A673 (cell line): ENCODE data around the gene POLG2. TPM values are rescaled to one million over a fixed set of nuclear protein-coding genes. Genes with fewer than 3 reads are reported as not detected.

Source experiments
- BruUV-seq: library from RNA; stranded (reverse); fragments of 400-500 nt; replicated peaks from 2 replicates; lab custom pipeline; 2021; lab: Mats Ljungman, UMichigan
- CTCF ChIA-PET: fragments of 300-600 bp; sonication (Branson Sonifier 250); formaldehyde crosslinking; loops from one replicate; lab custom pipeline; 2022; ENCODE audit warnings: antibody characterized with exemption; lab: Charles Lee
- POLR2A ChIA-PET: fragments of 300-600 bp; sonication (Branson Sonifier 250); formaldehyde crosslinking; loops from one replicate; lab custom pipeline; 2022; ENCODE audit warnings: antibody characterized with exemption; ENCODE audit not compliant: low non-redundant PET; lab: Charles Lee
- DNase-seq: peaks from one replicate; pipeline ENCODE4 v3.0.0-alpha.2; 2015; ENCODE audit warnings: low spot score
- H3K27ac ChIP-seq: fragments of 200-600 bp; sonication (generic); 2 replicates; pipeline ENCODE4 v1.5.1; 2016; ENCODE audit warnings: mixed run types, low read depth, mild to moderate bottlenecking, mixed read lengths, antibody characterized with exemption, low read length; ENCODE audit not compliant: poor library complexity, severe bottlenecking
- H3K27me3 ChIP-seq: fragments of 200-600 bp; sonication (generic); replicated peaks from 2 replicates; pipeline ENCODE4 v1.6.1; 2017; ENCODE audit warnings: mixed run types, low read depth, mild to moderate bottlenecking, mixed read lengths, antibody characterized with exemption, low read length; ENCODE audit not compliant: insufficient read depth, poor library complexity
- H3K36me3 ChIP-seq: fragments of 200-600 bp; sonication (generic); 2 replicates; pipeline ENCODE4 v1.6.1; 2016; ENCODE audit warnings: mixed run types, mild to moderate bottlenecking, mixed read lengths, antibody characterized with exemption, low read length; ENCODE audit not compliant: insufficient read depth, poor library complexity, severe bottlenecking
- H3K4me1 ChIP-seq: fragments of 200-600 bp; sonication (generic); 2 replicates; pipeline ENCODE4 v1.6.1; 2017; ENCODE audit warnings: mixed run types, mild to moderate bottlenecking, mixed read lengths, antibody characterized with exemption, low read length; ENCODE audit not compliant: insufficient read depth, poor library complexity, severe bottlenecking
- H3K4me3 ChIP-seq: fragments of 200-600 bp; sonication (generic); 2 replicates; pipeline ENCODE4 v1.5.1; 2016; ENCODE audit warnings: low read depth, mixed run types, mild to moderate bottlenecking, mixed read lengths, low read length; ENCODE audit not compliant: poor library complexity, severe bottlenecking
- H3K9me3 ChIP-seq: fragments of 200-600 bp; sonication (generic); 2 replicates; pipeline ENCODE4 v1.6.1; 2016; ENCODE audit warnings: mixed run types, low read depth, mild to moderate bottlenecking, mixed read lengths, antibody characterized with exemption, low read length; ENCODE audit not compliant: poor library complexity, severe bottlenecking
- EZH2 ChIP-seq: fragments of 200-600 bp; sonication (generic); IDR thresholded peaks from 2 replicates; pipeline ENCODE4 v1.6.1; 2017; ENCODE audit warnings: borderline replicate concordance, low read depth, mild to moderate bottlenecking, mixed read lengths, antibody characterized with exemption, low read length; ENCODE audit not compliant: poor library complexity, severe bottlenecking
- intact Hi-C: fragments of 100-400 bp; cut with micrococcal nuclease; formaldehyde crosslinking; loops from one replicate; pipeline ENCODE4 v1.10.0; 2022; ENCODE audit not compliant: unreplicated experiment
- total RNA-seq: library from RNA; stranded (reverse); gene quantifications from 2 replicates; pipeline ENCODE4 v1.2.3, GENCODE V29; 2021
- TF ChIP-seq, protein P1 (sequence below): fragments of 300-800, 200-600 bp; sonication (generic); conservative IDR thresholded peaks from 2 replicates; pipeline ENCODE4 v1.5.1; 2017; ENCODE audit warnings: low read depth, mild to moderate bottlenecking, antibody characterized with exemption, low read length, moderate library complexity, mixed read lengths

The POLG2 gene
- total RNA-seq, 1 experiment from 2014 or later: 25.6 TPM

DNA sequence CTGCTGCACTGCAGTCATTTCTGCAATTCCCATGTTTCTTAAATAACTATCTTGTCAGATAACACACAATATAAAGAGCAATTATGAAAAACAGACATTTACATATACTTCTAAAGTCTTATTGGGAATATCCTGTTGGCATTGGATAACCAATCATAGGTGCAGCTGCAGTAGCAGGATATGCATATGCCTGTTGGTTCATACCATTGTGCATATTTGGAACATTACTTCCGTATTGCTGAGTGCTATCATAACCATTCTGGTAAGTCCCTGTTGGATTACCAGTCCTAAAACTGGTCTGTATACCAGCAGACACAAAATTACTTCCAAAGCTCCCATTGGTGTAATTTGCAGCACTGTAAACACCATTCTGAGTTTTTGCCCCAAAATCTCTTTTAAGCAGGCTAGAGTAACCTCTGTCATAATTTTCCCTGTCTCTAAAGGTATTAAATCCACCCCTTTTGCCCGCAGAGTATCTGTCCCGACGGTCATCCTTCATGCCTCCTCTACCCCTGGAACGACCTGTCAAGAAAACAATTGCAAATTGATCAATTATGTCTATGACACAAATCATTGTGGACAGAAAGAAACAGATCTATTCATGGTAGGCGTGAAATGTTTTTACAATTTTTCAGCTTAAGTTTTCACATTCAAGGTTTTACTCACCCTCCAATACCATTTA, 3.1 kb upstream of the POLG2 start:
- H3K27ac ChIP-seq: peak overlapping the region; percentile 5
- no peaks in the 10 kb centered on the region for H3K27me3 ChIP-seq
- no peaks in the 10 kb centered on the region for H3K9me3 ChIP-seq
- peaks cover 74% of the 10 kb centered on the region for H3K36me3 ChIP-seq
- no peak for TF ChIP-seq EZH2
- TF ChIP-seq, protein P1, sequence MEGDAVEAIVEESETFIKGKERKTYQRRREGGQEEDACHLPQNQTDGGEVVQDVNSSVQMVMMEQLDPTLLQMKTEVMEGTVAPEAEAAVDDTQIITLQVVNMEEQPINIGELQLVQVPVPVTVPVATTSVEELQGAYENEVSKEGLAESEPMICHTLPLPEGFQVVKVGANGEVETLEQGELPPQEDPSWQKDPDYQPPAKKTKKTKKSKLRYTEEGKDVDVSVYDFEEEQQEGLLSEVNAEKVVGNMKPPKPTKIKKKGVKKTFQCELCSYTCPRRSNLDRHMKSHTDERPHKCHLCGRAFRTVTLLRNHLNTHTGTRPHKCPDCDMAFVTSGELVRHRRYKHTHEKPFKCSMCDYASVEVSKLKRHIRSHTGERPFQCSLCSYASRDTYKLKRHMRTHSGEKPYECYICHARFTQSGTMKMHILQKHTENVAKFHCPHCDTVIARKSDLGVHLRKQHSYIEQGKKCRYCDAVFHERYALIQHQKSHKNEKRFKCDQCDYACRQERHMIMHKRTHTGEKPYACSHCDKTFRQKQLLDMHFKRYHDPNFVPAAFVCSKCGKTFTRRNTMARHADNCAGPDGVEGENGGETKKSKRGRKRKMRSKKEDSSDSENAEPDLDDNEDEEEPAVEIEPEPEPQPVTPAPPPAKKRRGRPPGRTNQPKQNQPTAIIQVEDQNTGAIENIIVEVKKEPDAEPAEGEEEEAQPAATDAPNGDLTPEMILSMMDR: no peak
- intact Hi-C loops: loop anchor here (5.0 kb wide), 1 partner anchor 78 kb away; no protein-coding TSS in a partner anchor
- POLR2A ChIA-PET: interaction anchor here (0.6 kb wide), 1 partner anchor 50 kb away, joined by 3 read pairs; no protein-coding TSS in a partner anchor
- CTCF ChIA-PET: no interaction called here
- DNase-seq: no peak
- no TSS peak for BruUV-seq
- H3K4me3 ChIP-seq: no peak overlapping the region
- H3K4me1 ChIP-seq: peaks cover 15% of the 10 kb centered on the region

DNA sequence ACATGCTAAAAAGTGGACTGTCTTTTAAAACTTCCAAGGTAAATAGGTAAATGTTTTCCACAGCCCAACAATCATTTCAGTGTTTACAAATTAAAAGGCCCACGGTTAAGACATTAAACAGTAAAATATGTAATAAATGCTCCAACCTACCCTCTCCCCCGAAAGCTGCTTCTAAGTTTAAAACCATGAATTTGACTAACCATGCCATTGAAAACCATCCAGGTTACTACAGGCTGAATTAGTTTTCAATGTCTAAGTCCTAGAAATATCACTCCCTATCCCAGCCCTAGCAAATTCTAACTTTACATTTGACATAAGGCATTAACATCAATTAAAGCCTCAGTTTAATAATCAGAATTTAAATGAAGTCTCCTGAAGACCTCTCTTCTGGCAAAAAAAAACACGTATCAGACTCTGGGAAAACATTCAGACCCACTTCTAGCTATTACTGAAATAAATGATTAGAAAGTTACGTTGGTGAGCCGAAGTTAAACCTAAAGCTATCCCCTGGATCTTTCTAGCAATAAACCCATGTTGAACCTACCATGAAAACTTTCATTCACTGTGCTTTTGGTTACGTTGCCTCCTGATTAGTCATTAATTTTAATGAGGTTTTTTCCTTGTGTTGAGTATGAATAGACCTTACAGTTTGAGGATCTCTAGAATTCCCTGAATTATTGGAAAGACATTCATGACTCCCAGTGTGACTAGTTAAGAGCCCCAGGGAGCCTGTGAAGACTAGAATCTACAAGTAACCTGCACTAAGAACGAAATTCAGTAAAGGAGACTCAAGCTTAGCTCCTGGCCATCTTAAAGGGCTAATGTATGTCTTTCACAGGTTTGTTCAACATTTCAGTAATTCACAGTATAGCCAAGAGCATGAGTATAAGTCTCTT, 1.7 kb upstream of the POLG2 start:
- no TSS peak for BruUV-seq
- TF ChIP-seq, protein P1: no peak
- TF ChIP-seq EZH2: no peak
- H3K9me3 ChIP-seq: no peaks in the 10 kb centered on the region
- CTCF ChIA-PET: no interaction called here
- H3K27ac ChIP-seq: peak overlapping the region; percentile 84
- intact Hi-C loops: loop anchor here (5.0 kb wide), 1 partner anchor 76 kb away; no protein-coding TSS in a partner anchor
- H3K27me3 ChIP-seq: no peaks in the 10 kb centered on the region
- peaks cover 15% of the 10 kb centered on the region for H3K4me1 ChIP-seq
- POLR2A ChIA-PET: interaction anchor here (0.6 to 1.1 kb wide), 5 partner anchors 8 to 877 kb away, joined by 3 to 15 read pairs (median 3); partner anchors contain the start of gene CEP95
- H3K36me3 ChIP-seq: peaks cover 64% of the 10 kb centered on the region
- no peak for DNase-seq
- H3K4me3 ChIP-seq: no peak overlapping the region

DNA sequence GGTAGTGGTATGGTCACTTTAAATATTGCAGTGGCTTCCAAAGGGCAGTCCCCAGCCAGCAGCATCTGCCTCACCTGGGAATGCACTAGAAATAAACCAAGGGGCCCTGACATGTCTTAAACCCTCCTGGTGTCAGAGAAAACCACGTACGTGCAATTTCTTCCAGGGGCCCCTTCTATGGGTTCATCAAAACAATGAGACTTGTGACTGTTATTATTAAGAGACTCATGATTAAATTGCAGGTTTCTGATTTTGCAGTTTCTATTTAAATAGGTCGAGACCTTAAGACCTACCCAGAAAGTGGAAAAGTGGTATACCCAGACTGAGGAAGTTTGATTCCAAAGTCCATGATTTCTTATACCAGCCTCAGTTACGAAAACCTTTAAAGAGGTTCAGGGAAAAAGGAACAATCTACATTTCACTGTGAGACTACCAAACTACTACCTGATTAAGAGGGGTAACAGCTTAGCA, 746 bp upstream of the POLG2 start:
- TF ChIP-seq, protein P1: no peak
- TF ChIP-seq EZH2: no peak
- Histone ChIP-seq H3K4me1 (peaks cover 15% of the 10 kb centered on the region), H3K4me3 (peak overlapping the region; percentile 88), H3K36me3 (peaks cover 63% of the 10 kb centered on the region), H3K9me3 (no peaks in the 10 kb centered on the region), H3K27ac (peak overlapping the region; percentile 84), H3K27me3 (no peaks in the 10 kb centered on the region)
- intact Hi-C loops: loop anchor here (1.0 to 5.0 kb wide), 2 partner anchors 8 to 75 kb away; no protein-coding TSS in a partner anchor
- ChIA-PET POLR2A (interaction anchor here (0.6 to 1.7 kb wide), 3 partner anchors 8 to 88 kb away, joined by 3 to 10 read pairs (median 8); partner anchors contain the start of gene CEP95), CTCF (interaction anchor here (1.5 kb wide), 1 partner anchor 77 kb away, joined by 4 read pairs; no protein-coding TSS in a partner anchor)
- no peak for DNase-seq
- BruUV-seq: no TSS peak
